IMR-90 (cell line): Measurements from ENCODE around the gene TMEM114. TPM values are rescaled to one million over a fixed set of nuclear protein-coding genes. Genes with fewer than 3 reads are reported as not detected.

ENCODE experiments used
- ATAC-seq: fragments of 200-7000 bp; cut with Tn5 transposase; 2 replicates; pipeline ENCODE4 v1.9.1; 2020; ENCODE audit warnings: low read depth, mild to moderate bottlenecking, moderate library complexity
- BruUV-seq: library from RNA; stranded (reverse); fragments of 400-500 nt; replicated peaks from 2 replicates; lab custom pipeline; 2021; lab: Mats Ljungman, UMichigan
- CTCF ChIA-PET: fragments of 300-600 bp; formaldehyde crosslinking; extraction: SDS; loops from one replicate; lab custom pipeline; 2021; ENCODE audit warnings: antibody characterized with exemption; lab: Yijun Ruan, JAX
- POLR2A ChIA-PET: fragments of 300-600 bp; sonication (Branson Sonifier 250); formaldehyde crosslinking; loops from one replicate; lab custom pipeline; 2022; ENCODE audit warnings: antibody characterized with exemption; ENCODE audit not compliant: unreplicated experiment; lab: Charles Lee
- DNase-seq: peaks from one replicate; pipeline ENCODE4 v3.0.0; 2013
- H2AFZ ChIP-seq: replicated peaks from 2 replicates; pipeline ENCODE3; 2013; ENCODE audit warnings: low read length, mild to moderate bottlenecking; ENCODE audit not compliant: poor library complexity
- H2AK5ac ChIP-seq: 2 replicates; pipeline ENCODE4 v1.6.1; 2013; ENCODE audit warnings: low read depth, low read length, inconsistent platforms
- H2AK9ac ChIP-seq: replicated peaks from 2 replicates; pipeline ENCODE3; 2013; ENCODE audit warnings: mild to moderate bottlenecking, low read depth, low read length, moderate library complexity; ENCODE audit not compliant: poor library complexity
- H2BK120ac ChIP-seq: 2 replicates; pipeline ENCODE4 v1.6.1; 2013; ENCODE audit warnings: low read depth, low read length, inconsistent platforms
- H2BK15ac ChIP-seq: 3 replicates; pipeline ENCODE4 v1.6.1; 2013; ENCODE audit warnings: low read depth, low read length, inconsistent platforms
- H2BK20ac ChIP-seq: 2 replicates; pipeline ENCODE4 v1.6.1; 2013; ENCODE audit warnings: low read depth, mild to moderate bottlenecking, inconsistent platforms, low read length, moderate library complexity
- H2BK5ac ChIP-seq: 2 replicates; pipeline ENCODE4 v1.6.1; 2013; ENCODE audit warnings: mild to moderate bottlenecking, low read depth, low read length, inconsistent platforms; ENCODE audit not compliant: poor library complexity, severe bottlenecking
- H3K14ac ChIP-seq: replicated peaks from 2 replicates; pipeline ENCODE4 v1.6.1; 2013; ENCODE audit warnings: low read depth, low read length, inconsistent platforms
- H3K18ac ChIP-seq: 2 replicates; pipeline ENCODE4 v1.6.1; 2013; ENCODE audit warnings: low read depth, low read length, control low read depth
- H3K23ac ChIP-seq: 2 replicates; pipeline ENCODE4 v1.6.1; 2013; ENCODE audit warnings: low read depth, low read length, inconsistent platforms
- H3K27ac ChIP-seq: 2 replicates; pipeline ENCODE4 v1.5.1; 2013; ENCODE audit warnings: mild to moderate bottlenecking, control low read depth, low read length; ENCODE audit not compliant: insufficient read depth
- H3K27me3 ChIP-seq: 2 replicates; pipeline ENCODE4 v1.6.1; 2013; ENCODE audit warnings: low read length; ENCODE audit not compliant: control insufficient read depth, insufficient read depth
- H3K36me3 ChIP-seq: 2 replicates; pipeline ENCODE4 v1.6.1; 2013; ENCODE audit warnings: low read length, mixed read lengths; ENCODE audit not compliant: control insufficient read depth, insufficient read depth
- H3K4ac ChIP-seq: 2 replicates; pipeline ENCODE4 v1.6.1; 2013; ENCODE audit warnings: low read depth, low read length, inconsistent platforms
- H3K4me1 ChIP-seq: 2 replicates; pipeline ENCODE4 v1.6.1; 2013; ENCODE audit warnings: low read length, mixed read lengths; ENCODE audit not compliant: control insufficient read depth, insufficient read depth
- H3K4me2 ChIP-seq: 2 replicates; pipeline ENCODE4 v1.6.1; 2013; ENCODE audit warnings: low read depth, mild to moderate bottlenecking, control low read depth, low read length, moderate library complexity
- H3K4me3 ChIP-seq: 2 replicates; pipeline ENCODE4 v1.5.1; 2013; ENCODE audit warnings: low read depth, mild to moderate bottlenecking, control low read depth, low read length, moderate library complexity; ENCODE audit not compliant: insufficient read depth
- H3K56ac ChIP-seq: 2 replicates; pipeline ENCODE4 v1.6.1; 2013; ENCODE audit warnings: low read length, inconsistent platforms; ENCODE audit not compliant: insufficient read depth; ENCODE audit errors: extremely low read depth
- H3K79me1 ChIP-seq, 2 experiments: 2 replicates each; pipeline ENCODE4 v1.6.1; 2013; ENCODE audit warnings: low read length in 2 of 2, inconsistent platforms in 1 of 2, low read depth in 1 of 2
- H3K9ac ChIP-seq: 2 replicates; pipeline ENCODE4 v1.6.1; 2013; ENCODE audit warnings: low read depth, low read length, control low read depth
- H3K9me1 ChIP-seq: 2 replicates; pipeline ENCODE4 v1.6.1; 2013; ENCODE audit warnings: low read length, inconsistent platforms; ENCODE audit not compliant: insufficient read depth
- H3K9me3 ChIP-seq: 2 replicates; pipeline ENCODE4 v1.6.1; 2013; ENCODE audit warnings: low read length; ENCODE audit not compliant: control insufficient read depth, insufficient read depth
- H4K20me1 ChIP-seq: 2 replicates; pipeline ENCODE4 v1.6.1; 2013; ENCODE audit warnings: low read length, inconsistent platforms; ENCODE audit not compliant: insufficient read depth
- H4K5ac ChIP-seq: 2 replicates; pipeline ENCODE4 v1.6.1; 2013; ENCODE audit warnings: mild to moderate bottlenecking, low read depth, low read length, control low read depth
- H4K8ac ChIP-seq, 2 experiments: 2 replicates each; pipeline ENCODE4 v1.6.1; 2013; ENCODE audit warnings: low read depth in 2 of 2, low read length in 2 of 2, control low read depth in 1 of 2, inconsistent platforms in 1 of 2
- H4K91ac ChIP-seq: 2 replicates; pipeline ENCODE4 v1.6.1; 2013; ENCODE audit warnings: low read depth, low read length, inconsistent platforms; ENCODE audit not compliant: insufficient read depth
- BHLHE40 ChIP-seq: fragments of 150-350 bp; IDR thresholded peaks from 2 replicates; pipeline ENCODE4 v1.6.1; 2016; ENCODE audit warnings: mild to moderate bottlenecking, low read depth, low read length
- CEBPB ChIP-seq: IDR thresholded peaks from 2 replicates; pipeline ENCODE4 v1.6.1; 2012; ENCODE audit warnings: low read depth, low read length, improper control_type of control experiment
- FOS ChIP-seq: fragments of 150-350 bp; IDR thresholded peaks from 2 replicates; pipeline ENCODE4 v1.6.1; 2016; ENCODE audit warnings: low read depth, low read length
- MAFK ChIP-seq: IDR thresholded peaks from 2 replicates; pipeline ENCODE4 v1.6.1; 2012; ENCODE audit warnings: low read depth, low read length, improper control_type of control experiment
- NFE2L2 ChIP-seq: fragments of 150-350 bp; IDR thresholded peaks from 2 replicates; pipeline ENCODE4 v1.6.1; 2016; ENCODE audit warnings: low read depth, mild to moderate bottlenecking, low read length
- POLR2A ChIP-seq: IDR thresholded peaks from 2 replicates; pipeline ENCODE4 v1.6.1; 2012; ENCODE audit warnings: mild to moderate bottlenecking, low read depth, low read length
- RCOR1 ChIP-seq: IDR thresholded peaks from 2 replicates; pipeline ENCODE4 v1.6.1; 2012; ENCODE audit warnings: mild to moderate bottlenecking, low read length, improper control_type of control experiment; ENCODE audit not compliant: insufficient replicate concordance
- SMC3 ChIP-seq: fragments of 150-350 bp; IDR thresholded peaks from 2 replicates; pipeline ENCODE4 v1.6.1; 2016; ENCODE audit warnings: low read depth, mild to moderate bottlenecking, antibody characterized with exemption, low read length, moderate library complexity
- dilution Hi-C: fragments of 300-500 bp; cut with HindIII; formaldehyde crosslinking; loops from one replicate; pipeline ENCODE4 v1.14.3; 2018; ENCODE audit warnings: low sequenced_read_pairs; ENCODE audit not compliant: unreplicated experiment
- in situ Hi-C: fragments of 300-500 bp; cut with MboI; formaldehyde crosslinking; loops from 3 replicates; pipeline ENCODE4 v1.14.3; 2019; ENCODE audit warnings: low sequenced_read_pairs, inconsistent platforms, mixed read lengths
- intact Hi-C: fragments of 100-400 bp; cut with micrococcal nuclease; formaldehyde crosslinking; loops from 2 replicates; pipeline ENCODE4 v1.10.0; 2022
- polyA plus RNA-seq, 3 experiments: library from polyadenylated mRNA; depleted of rRNA; stranded (reverse); fragments of >200 nt; gene quantifications; 2 replicates each; pipeline ENCODE4 v1.2.3, GENCODE V29; 2012; ENCODE audit warnings: low replicate concordance in 1 of 3
- total RNA-seq: library from RNA; depleted of rRNA; stranded (reverse); fragments of >200 nt; gene quantifications from 2 replicates; pipeline ENCODE4 v1.2.3, GENCODE V29; 2012
- TF ChIP-seq, protein P1 (sequence below): fragments of 150-350 bp; IDR thresholded peaks from 2 replicates; pipeline ENCODE4 v1.6.1; 2017; ENCODE audit warnings: mild to moderate bottlenecking, antibody characterized with exemption, low read length, low read depth
- TF ChIP-seq, protein P2 (sequence below): conservative IDR thresholded peaks from 2 replicates; pipeline ENCODE4 v1.5.1; 2012; ENCODE audit warnings: mild to moderate bottlenecking, low read depth, low read length, improper control_type of control experiment

Gene TMEM114
- total and polyA plus RNA-seq, 2 of the 4 experiments (the other 2 are of a cell fraction), result not detected

DNA sequence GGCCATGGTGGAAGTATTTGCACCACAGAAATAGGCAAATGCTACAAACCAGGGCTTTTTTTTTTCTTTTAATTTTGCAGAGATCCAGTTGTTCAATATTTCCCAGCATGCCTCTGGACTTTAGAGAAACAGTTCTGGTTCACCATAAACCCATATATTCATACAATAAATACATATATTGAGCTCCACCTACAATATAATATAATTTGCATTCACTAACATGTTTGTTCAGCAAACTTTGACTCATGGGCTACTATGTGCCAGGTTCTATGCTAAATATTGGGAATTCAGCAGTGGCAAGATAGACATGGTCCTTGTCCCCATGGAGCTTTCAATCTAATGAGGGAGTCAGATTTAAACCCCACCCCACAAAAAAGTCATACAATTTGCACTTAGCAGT lies 3.2 kb downstream of the TMEM114 start:
- no peaks in the 10 kb centered on the region for H3K36me3 ChIP-seq
- H4K8ac ChIP-seq, result no peak overlapping the region
- no peaks in the 10 kb centered on the region for H4K20me1 ChIP-seq
- dilution Hi-C loops (no loop called here), in situ Hi-C loops (no loop called here), intact Hi-C loops (no loop called here)
- no peak overlapping the region for H3K9ac ChIP-seq
- no peak overlapping the region for H3K56ac ChIP-seq
- no peak overlapping the region for H2BK120ac ChIP-seq
- no TSS peak for BruUV-seq
- CTCF ChIA-PET, result no interaction called here
- H2AFZ ChIP-seq, result no peak overlapping the region
- no peak overlapping the region for H3K4me2 ChIP-seq
- peaks cover 2% of the 10 kb centered on the region; the same call in 1 of the 2 replicates for H3K9me3 ChIP-seq
- no peak overlapping the region for H2AK9ac ChIP-seq
- H3K79me1 ChIP-seq, result no peaks in the 10 kb centered on the region
- DNase-seq (no peak), ATAC-seq (no peak)
- H3K14ac ChIP-seq, result no peak overlapping the region
- no peak overlapping the region for H3K27ac ChIP-seq
- POLR2A ChIA-PET, result no interaction called here
- H3K4ac ChIP-seq, result no peak overlapping the region
- H2BK5ac ChIP-seq, result no peak overlapping the region
- no peak overlapping the region for H3K4me3 ChIP-seq
- no peaks in the 10 kb centered on the region for H3K9me1 ChIP-seq
- H4K5ac ChIP-seq, result no peak overlapping the region
- H3K18ac ChIP-seq, result no peak overlapping the region
- H2BK20ac ChIP-seq, result no peak overlapping the region
- no peak overlapping the region for H4K91ac ChIP-seq
- no peak overlapping the region for H3K23ac ChIP-seq
- peaks cover 32% of the 10 kb centered on the region for H3K27me3 ChIP-seq
- no peaks in the 10 kb centered on the region for H3K4me1 ChIP-seq
- H2AK5ac ChIP-seq, result no peak overlapping the region
- no peak overlapping the region for H2BK15ac ChIP-seq
- TF ChIP-seq RCOR1, result no peak
- TF ChIP-seq BHLHE40, result no peak
- no peak for TF ChIP-seq MAFK
- TF ChIP-seq, protein P1, sequence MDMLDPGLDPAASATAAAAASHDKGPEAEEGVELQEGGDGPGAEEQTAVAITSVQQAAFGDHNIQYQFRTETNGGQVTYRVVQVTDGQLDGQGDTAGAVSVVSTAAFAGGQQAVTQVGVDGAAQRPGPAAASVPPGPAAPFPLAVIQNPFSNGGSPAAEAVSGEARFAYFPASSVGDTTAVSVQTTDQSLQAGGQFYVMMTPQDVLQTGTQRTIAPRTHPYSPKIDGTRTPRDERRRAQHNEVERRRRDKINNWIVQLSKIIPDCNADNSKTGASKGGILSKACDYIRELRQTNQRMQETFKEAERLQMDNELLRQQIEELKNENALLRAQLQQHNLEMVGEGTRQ, result no peak
- TF ChIP-seq SMC3, result no peak
- no peak for TF ChIP-seq POLR2A
- TF ChIP-seq FOS, result no peak
- no peak for TF ChIP-seq NFE2L2
- TF ChIP-seq CEBPB, result no peak
- TF ChIP-seq, protein P2, sequence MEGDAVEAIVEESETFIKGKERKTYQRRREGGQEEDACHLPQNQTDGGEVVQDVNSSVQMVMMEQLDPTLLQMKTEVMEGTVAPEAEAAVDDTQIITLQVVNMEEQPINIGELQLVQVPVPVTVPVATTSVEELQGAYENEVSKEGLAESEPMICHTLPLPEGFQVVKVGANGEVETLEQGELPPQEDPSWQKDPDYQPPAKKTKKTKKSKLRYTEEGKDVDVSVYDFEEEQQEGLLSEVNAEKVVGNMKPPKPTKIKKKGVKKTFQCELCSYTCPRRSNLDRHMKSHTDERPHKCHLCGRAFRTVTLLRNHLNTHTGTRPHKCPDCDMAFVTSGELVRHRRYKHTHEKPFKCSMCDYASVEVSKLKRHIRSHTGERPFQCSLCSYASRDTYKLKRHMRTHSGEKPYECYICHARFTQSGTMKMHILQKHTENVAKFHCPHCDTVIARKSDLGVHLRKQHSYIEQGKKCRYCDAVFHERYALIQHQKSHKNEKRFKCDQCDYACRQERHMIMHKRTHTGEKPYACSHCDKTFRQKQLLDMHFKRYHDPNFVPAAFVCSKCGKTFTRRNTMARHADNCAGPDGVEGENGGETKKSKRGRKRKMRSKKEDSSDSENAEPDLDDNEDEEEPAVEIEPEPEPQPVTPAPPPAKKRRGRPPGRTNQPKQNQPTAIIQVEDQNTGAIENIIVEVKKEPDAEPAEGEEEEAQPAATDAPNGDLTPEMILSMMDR, result no peak
